Stomach smooth muscle (tissue), 2 donors: Measurements from ENCODE around the gene RPL15.
"Not testable (repeated sequence)": the region's sequence is repeated elsewhere in the genome, so short reads cannot be mapped to it uniquely, and the experiment has no call there.

Source experiments
- H3K27ac ChIP-seq: one replicate; pipeline ENCODE4 v1.7.0; 2013; ENCODE audit warnings: mild to moderate bottlenecking, low read length, inconsistent platforms
- H3K27me3 ChIP-seq, 2 donors: one replicate each; pipeline ENCODE4 v1.7.0; 2013; ENCODE audit warnings: low read length in 2 of 2; ENCODE audit not compliant: insufficient read depth in 2 of 2, control insufficient read depth in 1 of 2
- H3K36me3 ChIP-seq, 2 donors: one replicate each; pipeline ENCODE4 v1.7.0; 2013; ENCODE audit warnings: low read length in 2 of 2; ENCODE audit not compliant: control insufficient read depth in 2 of 2, insufficient read depth in 2 of 2
- H3K4me1 ChIP-seq: one replicate; pipeline ENCODE4 v1.7.0; 2013; ENCODE audit warnings: low read length; ENCODE audit not compliant: control insufficient read depth, insufficient read depth
- H3K4me3 ChIP-seq, 2 donors: one replicate each; pipeline ENCODE4 v1.7.0; 2013; ENCODE audit warnings: low read length in 2 of 2
- H3K9ac ChIP-seq, 2 donors: one replicate each; pipeline ENCODE4 v1.7.0; 2013; ENCODE audit warnings: low read length in 2 of 2, mild to moderate bottlenecking in 1 of 2
- H3K9me3 ChIP-seq, 2 donors: one replicate each; pipeline ENCODE4 v1.7.0; 2013; ENCODE audit warnings: low read length in 2 of 2; ENCODE audit not compliant: control insufficient read depth in 2 of 2
- donor health status: healthy.
- donor health status: Pancreatic carcinoma.

The RPL15 gene

GRCh38 chr3:23915537-23916108, 1.3 kb upstream of the RPL15 start:
- Histone ChIP-seq H3K27me3 (no peaks in the 10 kb centered on the region), H3K4me3 (peak overlapping the region; percentile 95 to 98), H3K4me1 (peaks cover 14% of the 10 kb centered on the region), H3K9ac (peak overlapping the region in 1 of 2 donors; percentile 86), H3K27ac (no peak overlapping the region), H3K9me3 (no peaks in the 10 kb centered on the region), H3K36me3 (peaks cover 8 to 15% of the 10 kb centered on the region in 2 donors)

- H3K9me3 ChIP-seq = no peaks in the 10 kb centered on the region
- H3K36me3 ChIP-seq = peaks cover 8 to 15% of the 10 kb centered on the region in 2 donors
- H3K4me3 ChIP-seq = peak overlapping the region; percentile 95 to 98
- peak overlapping the region; percentile 86 to 92 for H3K9ac ChIP-seq
- H3K27ac ChIP-seq = peak overlapping the region; percentile 71
- no peaks in the 10 kb centered on the region for H3K27me3 ChIP-seq
- H3K4me1 ChIP-seq = peaks cover 14% of the 10 kb centered on the region
These were observed 613 bp upstream of the RPL15 start for GRCh38 chr3:23916152-23916885.

GRCh38 chr3:23917679-23918303, 859 bp downstream of the RPL15 start:
- peak overlapping the region; percentile 92 for H3K27ac ChIP-seq
- not testable (repeated sequence) for H3K9me3 ChIP-seq, H3K27me3 ChIP-seq
- peak overlapping the region; percentile 95 to 99 for H3K9ac ChIP-seq
- peaks cover 8 to 21% of the 10 kb centered on the region in 2 donors for H3K36me3 ChIP-seq
- peaks cover 14% of the 10 kb centered on the region for H3K4me1 ChIP-seq
- H3K4me3 ChIP-seq = peak overlapping the region; percentile 95 to 98

- Histone ChIP-seq H3K4me1 (peaks cover 14% of the 10 kb centered on the region), H3K36me3 (peaks cover 8 to 21% of the 10 kb centered on the region in 2 donors), H3K9ac (peak overlapping the region; percentile 95 to 99), H3K27ac (peak overlapping the region; percentile 92), H3K4me3 (peak overlapping the region; percentile 95 to 98)
- not testable (repeated sequence) for H3K27me3 ChIP-seq, H3K9me3 ChIP-seq
These were observed 1.4 kb downstream of the RPL15 start for GRCh38 chr3:23918331-23918730.

GRCh38 chr3:23919628-23920027, 2.7 kb downstream of the RPL15 start:
- Histone ChIP-seq H3K4me3 (no peak overlapping the region), H3K9me3 (no peaks in the 10 kb centered on the region), H3K27ac (no peak overlapping the region), H3K4me1 (peaks cover 14% of the 10 kb centered on the region), H3K27me3 (no peaks in the 10 kb centered on the region), H3K36me3 (peaks cover 8 to 21% of the 10 kb centered on the region in 2 donors), H3K9ac (no peak overlapping the region)

- no peaks in the 10 kb centered on the region for H3K9me3 ChIP-seq
- H3K27ac ChIP-seq = no peak overlapping the region
- H3K27me3 ChIP-seq = no peaks in the 10 kb centered on the region
- H3K4me1 ChIP-seq = peaks cover 14% of the 10 kb centered on the region
- no peak overlapping the region for H3K4me3 ChIP-seq
- H3K9ac ChIP-seq = no peak overlapping the region
- H3K36me3 ChIP-seq = peaks cover 8 to 21% of the 10 kb centered on the region in 2 donors
These were observed 3.3 kb downstream of the RPL15 start for GRCh38 chr3:23920151-23920655.

- H3K27ac ChIP-seq = no peak overlapping the region
- H3K9ac ChIP-seq = no peak overlapping the region
- H3K4me1 ChIP-seq = peaks cover 14% of the 10 kb centered on the region
- H3K4me3 ChIP-seq = no peak overlapping the region
- no peaks in the 10 kb centered on the region for H3K9me3 ChIP-seq
- H3K36me3 ChIP-seq = peaks cover 8 to 21% of the 10 kb centered on the region in 2 donors
- H3K27me3 ChIP-seq = no peaks in the 10 kb centered on the region
These were observed 4.2 kb downstream of the RPL15 start for GRCh38 chr3:23921052-23921511.

GRCh38 chr3:23923786-23924185, 6.9 kb downstream of the RPL15 start:
- no peak overlapping the region for H3K4me3 ChIP-seq
- no peaks in the 10 kb centered on the region for H3K27me3 ChIP-seq
- H3K4me1 ChIP-seq = peaks cover 6% of the 10 kb centered on the region
- H3K9me3 ChIP-seq = no peaks in the 10 kb centered on the region
- H3K36me3 ChIP-seq = peaks cover 7 to 17% of the 10 kb centered on the region in 2 donors
- no peak overlapping the region for H3K9ac ChIP-seq
- H3K27ac ChIP-seq = no peak overlapping the region

- Histone ChIP-seq H3K9ac (no peak overlapping the region), H3K4me1 (no peaks in the 10 kb centered on the region), H3K9me3 (no peaks in the 10 kb centered on the region)
These were observed 9.3 kb downstream of the RPL15 start for GRCh38 chr3:23926246-23926645.

GRCh38 chr3:23926736-23927135, 9.8 kb downstream of the RPL15 start:
- no peak overlapping the region for H3K27ac ChIP-seq
- no peaks in the 10 kb centered on the region for H3K27me3 ChIP-seq
- H3K9ac ChIP-seq = no peak overlapping the region
- H3K4me3 ChIP-seq = no peak overlapping the region
- H3K36me3 ChIP-seq = peaks cover 0 to 6% of the 10 kb centered on the region in 2 donors
- H3K9me3 ChIP-seq = no peaks in the 10 kb centered on the region
- no peaks in the 10 kb centered on the region for H3K4me1 ChIP-seq

More at GRCh38 chr3:23926246-23926645, 9.3 kb downstream of the RPL15 start:
- peaks cover 0 to 6% of the 10 kb centered on the region in 2 donors for H3K36me3 ChIP-seq
- no peak overlapping the region for H3K4me3 ChIP-seq
- H3K27ac ChIP-seq = no peak overlapping the region
- H3K27me3 ChIP-seq = no peaks in the 10 kb centered on the region
